ENCODE results near the gene PRPSAP2. TPM values are rescaled to one million over a fixed set of nuclear protein-coding genes. Genes with fewer than 3 reads are reported as not detected.

PRPSAP2 gene
- polyA plus RNA-seq, 1 experiment: 13.0 TPM

- DNase-seq (ENCODE audit: low read depth): no peak
- no peaks in the 10 kb centered on the region for H3K36me3 ChIP-seq (ENCODE audit: control insufficient read depth, insufficient read depth, low read length)
- peaks cover 18% of the 10 kb centered on the region for H3K27me3 ChIP-seq (ENCODE audit: control insufficient read depth, insufficient read depth, low read length)
- TF ChIP-seq, protein P1, sequence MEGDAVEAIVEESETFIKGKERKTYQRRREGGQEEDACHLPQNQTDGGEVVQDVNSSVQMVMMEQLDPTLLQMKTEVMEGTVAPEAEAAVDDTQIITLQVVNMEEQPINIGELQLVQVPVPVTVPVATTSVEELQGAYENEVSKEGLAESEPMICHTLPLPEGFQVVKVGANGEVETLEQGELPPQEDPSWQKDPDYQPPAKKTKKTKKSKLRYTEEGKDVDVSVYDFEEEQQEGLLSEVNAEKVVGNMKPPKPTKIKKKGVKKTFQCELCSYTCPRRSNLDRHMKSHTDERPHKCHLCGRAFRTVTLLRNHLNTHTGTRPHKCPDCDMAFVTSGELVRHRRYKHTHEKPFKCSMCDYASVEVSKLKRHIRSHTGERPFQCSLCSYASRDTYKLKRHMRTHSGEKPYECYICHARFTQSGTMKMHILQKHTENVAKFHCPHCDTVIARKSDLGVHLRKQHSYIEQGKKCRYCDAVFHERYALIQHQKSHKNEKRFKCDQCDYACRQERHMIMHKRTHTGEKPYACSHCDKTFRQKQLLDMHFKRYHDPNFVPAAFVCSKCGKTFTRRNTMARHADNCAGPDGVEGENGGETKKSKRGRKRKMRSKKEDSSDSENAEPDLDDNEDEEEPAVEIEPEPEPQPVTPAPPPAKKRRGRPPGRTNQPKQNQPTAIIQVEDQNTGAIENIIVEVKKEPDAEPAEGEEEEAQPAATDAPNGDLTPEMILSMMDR (IDR thresholded peaks at IDR 0.05; ENCODE audit: insufficient read depth, low read depth, low read length): no peak
- ChIA-PET POLR2A (no interaction called here), CTCF (no interaction called here)
- no peak overlapping the region for H3K4me3 ChIP-seq (ENCODE audit: low read depth, low read length)
Observed at GRCh38 chr17:18950346-18950745, 92.4 kb downstream of the PRPSAP2 start.

DNA sequence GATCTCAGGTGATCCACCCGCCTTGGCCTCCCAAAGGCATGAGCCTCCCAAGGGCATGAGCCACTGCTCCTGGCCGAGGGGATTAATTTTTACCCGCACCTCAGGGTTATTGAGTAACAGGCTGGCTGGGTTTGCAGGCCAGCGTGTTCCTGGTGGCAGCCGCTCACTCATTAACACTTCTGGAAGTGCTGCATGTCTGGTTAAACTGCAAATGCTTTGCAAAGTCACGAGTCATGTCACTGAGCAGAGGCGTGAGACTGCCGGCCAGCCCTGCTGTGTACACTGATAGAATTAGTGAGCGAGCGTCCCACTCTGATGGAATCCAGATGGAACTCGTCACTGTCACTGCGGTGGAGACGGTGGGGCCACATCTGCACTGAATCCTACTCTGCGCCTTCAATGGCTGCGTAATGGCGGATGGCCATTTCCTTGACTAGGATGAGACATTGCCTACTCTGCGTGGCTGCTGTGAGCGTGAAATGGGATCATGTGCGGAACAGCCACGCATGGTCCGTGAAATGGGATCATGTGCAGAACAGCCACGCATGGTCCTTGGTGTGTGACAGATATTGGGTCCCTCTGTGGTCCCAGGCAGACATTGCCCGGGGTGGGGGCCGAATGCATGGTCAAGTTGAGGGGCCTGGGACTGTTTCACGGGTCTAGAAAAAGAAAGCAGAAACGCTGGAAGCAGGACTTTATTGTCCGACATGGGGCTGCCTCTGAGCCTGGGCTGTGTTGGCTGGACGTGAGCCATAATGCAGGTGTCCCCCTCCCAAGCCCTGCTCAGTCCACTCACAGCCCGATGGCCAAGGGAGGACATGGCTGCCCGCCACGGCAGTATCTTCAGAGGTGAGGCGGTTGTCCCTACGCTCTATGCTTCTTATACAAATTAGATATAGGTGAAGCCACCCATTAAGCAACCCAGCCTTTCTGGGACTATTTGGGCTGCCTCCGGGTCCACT lies 93.3 kb downstream of the PRPSAP2 start:
- Histone ChIP-seq H3K4me3 (ENCODE audit: low read depth, low read length) (no peak overlapping the region), H3K27me3 (ENCODE audit: control insufficient read depth, insufficient read depth, low read length) (peaks cover 15% of the 10 kb centered on the region), H3K36me3 (ENCODE audit: control insufficient read depth, insufficient read depth, low read length) (no peaks in the 10 kb centered on the region)
- ChIA-PET POLR2A (no interaction called here), CTCF (interaction anchor here (1.0 to 1.4 kb wide), 2 partner anchors 9 to 10 kb away, joined by 4 read pairs; no protein-coding TSS in a partner anchor)
- no peak for DNase-seq (ENCODE audit: low read depth)
- TF ChIP-seq, protein P1 (IDR thresholded peaks at IDR 0.05; ENCODE audit: insufficient read depth, low read depth, low read length): no peak

- H3K4me3 ChIP-seq (ENCODE audit: low read depth, low read length): no peak within 1 kb of the TSS
- H3K36me3 ChIP-seq (ENCODE audit: control insufficient read depth, insufficient read depth, low read length): no peaks in the 10 kb centered on the region
- DNase-seq (ENCODE audit: low read depth): no peak
- ChIA-PET POLR2A (no interaction called here), CTCF (interaction anchor here (1.0 to 1.4 kb wide), 2 partner anchors 8 to 9 kb away, joined by 4 read pairs; no protein-coding TSS in a partner anchor)
- peaks cover 12% of the 10 kb centered on the region for H3K27me3 ChIP-seq (ENCODE audit: control insufficient read depth, insufficient read depth, low read length)
- TF ChIP-seq, protein P1 (IDR thresholded peaks at IDR 0.05; ENCODE audit: insufficient read depth, low read depth, low read length): peak; percentile 30; the same call in 1 of the 2 replicates
Observed at GRCh38 chr17:18951941-18952842, 94.3 kb downstream of the PRPSAP2 start, which contains the start of gene SLC5A10. Gene SLC5A10, plus strand, starts transcription at chr17:18952165. Its CDS starts 41 bp downstream, at chr17:18952206.

GRCh38 chr17:18953231-18953728 lies 95.3 kb downstream of the PRPSAP2 start:
- POLR2A ChIA-PET: no interaction called here

More at GRCh38 chr17:18953231-18953728, 95.3 kb downstream of the PRPSAP2 start:
- Histone ChIP-seq H3K36me3 (ENCODE audit: control insufficient read depth, insufficient read depth, low read length) (no peaks in the 10 kb centered on the region), H3K27me3 (ENCODE audit: control insufficient read depth, insufficient read depth, low read length) (peaks cover 12% of the 10 kb centered on the region), H3K4me3 (ENCODE audit: low read depth, low read length) (no peak overlapping the region)
- TF ChIP-seq, protein P1 (IDR thresholded peaks at IDR 0.05; ENCODE audit: insufficient read depth, low read depth, low read length): no peak
- CTCF ChIA-PET: interaction anchor here (1.4 kb wide), 1 partner anchor 8 kb away, joined by 4 read pairs; no protein-coding TSS in a partner anchor
- no peak for DNase-seq (ENCODE audit: low read depth)
